HCT116 (cell line): Measurements from ENCODE around the gene BCS1L. TPM values are rescaled to one million over a fixed set of nuclear protein-coding genes. Genes with fewer than 3 reads are reported as not detected.

Experiments
- ATAC-seq: fragments of 200-7000 bp; cut with Tn5 transposase; 2 replicates; pipeline ENCODE4 v1.9.1; 2020; ENCODE audit warnings: mild to moderate bottlenecking, moderate library complexity
- BruUV-seq: library from RNA; stranded (reverse); fragments of 400-500 nt; replicated peaks from 2 replicates; lab custom pipeline; 2021; lab: Mats Ljungman, UMichigan
- CTCF ChIA-PET: fragments of 300-600 bp; sonication (Branson Sonifier 250); formaldehyde crosslinking; loops from one replicate; lab custom pipeline; 2021; ENCODE audit warnings: antibody characterized with exemption; lab: Charles Lee
- POLR2A ChIA-PET: fragments of 300-600, 350-600 bp; sonication (Branson Sonifier 250); formaldehyde crosslinking; loops from one replicate; lab custom pipeline; 2021; ENCODE audit warnings: antibody characterized with exemption; lab: Charles Lee
- RAD21 ChIA-PET, 2 experiments: fragments of 300-600 bp; sonication (Branson Sonifier 250); formaldehyde crosslinking; loops; one replicate each; lab custom pipeline; 2023; ENCODE audit warnings: low total read pairs in 2 of 2; ENCODE audit not compliant: uncharacterized antibody in 2 of 2, unreplicated experiment in 2 of 2, low non-redundant PET in 1 of 2; lab: Charles Lee
- DNase-seq: peaks from one replicate; pipeline ENCODE4 v3.0.0-alpha.2; 2010; ENCODE audit warnings: low read depth, low spot score
- H2AFZ ChIP-seq: fragments of 200-600 bp; shearing (Covaris generic), sonication (generic); 2 replicates; pipeline ENCODE4 v1.6.1; 2017; ENCODE audit warnings: low read depth, mixed run types, mixed read lengths, antibody characterized with exemption, low read length; ENCODE audit not compliant: poor library complexity, severe bottlenecking
- H3K27ac ChIP-seq: 2 replicates; pipeline ENCODE4 v1.5.1; 2012; ENCODE audit warnings: low read depth, low read length
- H3K27me3 ChIP-seq: fragments of 200-600 bp; sonication (generic); 2 replicates; pipeline ENCODE4 v1.6.1; 2016; ENCODE audit warnings: mixed run types, low read length, mixed read lengths; ENCODE audit not compliant: insufficient read depth
- H3K36me3 ChIP-seq, 2 experiments: fragments of 200-500 bp in 1 of 2; fragments of 200-600 bp in 1 of 2; sonication (Bioruptor generic) in 1 of 2; sonication (generic) in 1 of 2; 2 replicates each; pipeline versions ENCODE4 v1.5.1 to v1.6.1; 2014 to 2016; ENCODE audit warnings: low read length in 2 of 2, inconsistent platforms in 1 of 2, mixed read lengths in 1 of 2, mixed run types in 1 of 2; ENCODE audit not compliant: insufficient read depth in 2 of 2, control insufficient read depth in 1 of 2
- H3K4me1 ChIP-seq, 2 experiments: fragments of 200-600 bp in 1 of 2; sonication (generic) in 1 of 2; 2 replicates each; pipeline versions ENCODE4 v1.5.1 to v1.6.1; 2012 to 2017; ENCODE audit warnings: low read length in 2 of 2, inconsistent platforms in 1 of 2, mild to moderate bottlenecking in 1 of 2, mixed read lengths in 1 of 2, mixed run types in 1 of 2, moderate library complexity in 1 of 2; ENCODE audit not compliant: insufficient read depth in 2 of 2, control insufficient read depth in 1 of 2
- H3K4me2 ChIP-seq: fragments of 200-600 bp; sonication (generic); 2 replicates; pipeline ENCODE4 v1.6.1; 2017; ENCODE audit warnings: mixed run types, low read length, mixed read lengths
- H3K4me3 ChIP-seq, 2 experiments: fragments of 200-600 bp in 1 of 2; sonication (generic) in 1 of 2; replicated peaks in 1 of 2; 2 replicates each; pipeline ENCODE4 v1.5.1; 2011 to 2016; ENCODE audit warnings: low read length in 2 of 2, control low read depth in 1 of 2, low read depth in 1 of 2, mild to moderate bottlenecking in 1 of 2, mixed read lengths in 1 of 2, mixed run types in 1 of 2
- H3K79me2 ChIP-seq: fragments of 200-600 bp; sonication (generic); 2 replicates; pipeline ENCODE4 v1.6.1; 2017; ENCODE audit warnings: mild to moderate bottlenecking, mixed run types, low read length, moderate library complexity, mixed read lengths; ENCODE audit not compliant: insufficient read depth
- H3K9ac ChIP-seq: fragments of 200-600 bp; sonication (generic); 2 replicates; pipeline ENCODE4 v1.6.1; 2016; ENCODE audit warnings: low read length, mixed read lengths
- H3K9me2 ChIP-seq: fragments of 200-600 bp; sonication (generic), shearing (Covaris generic); 2 replicates; pipeline ENCODE4 v1.6.1; 2017; ENCODE audit warnings: mixed run types, mild to moderate bottlenecking, moderate library complexity; ENCODE audit not compliant: insufficient read depth
- H3K9me3 ChIP-seq, 2 experiments: fragments of 200-500 bp in 1 of 2; fragments of 200-600 bp in 1 of 2; sonication (Bioruptor generic) in 1 of 2; sonication (generic) in 1 of 2; 2 replicates each; pipeline ENCODE4 v1.6.1; 2014 to 2017; ENCODE audit warnings: low read length in 2 of 2, mixed read lengths in 2 of 2, inconsistent platforms in 1 of 2, low read depth in 1 of 2, mild to moderate bottlenecking in 1 of 2, mixed run types in 1 of 2, moderate library complexity in 1 of 2; ENCODE audit not compliant: control insufficient read depth in 1 of 2, insufficient read depth in 1 of 2
- H4K20me1 ChIP-seq: fragments of 200-600 bp; sonication (generic), shearing (Covaris generic); 2 replicates; pipeline ENCODE4 v1.6.1; 2017; ENCODE audit warnings: mixed run types, mild to moderate bottlenecking, moderate library complexity; ENCODE audit not compliant: insufficient read depth
- CTCF ChIP-seq, 3 experiments: fragments of 200-600 bp in 1 of 3; sonication (generic) in 1 of 3; IDR thresholded peaks in 2 of 3; conservative IDR thresholded peaks in 1 of 3; 2 replicates each; pipeline ENCODE4 v1.5.1; 2012 to 2017; ENCODE audit warnings: low read depth in 2 of 3, low read length in 2 of 3, antibody characterized with exemption in 1 of 3, borderline replicate concordance in 1 of 3, control low read depth in 1 of 3, mild to moderate bottlenecking in 1 of 3, mixed read lengths in 1 of 3, mixed run types in 1 of 3, moderate library complexity in 1 of 3; ENCODE audit not compliant: insufficient read depth in 1 of 3
- EGR1 ChIP-seq: IDR thresholded peaks from 2 replicates; pipeline ENCODE4 v1.6.1; 2012; ENCODE audit warnings: low read depth
- ELF1 ChIP-seq: IDR thresholded peaks from 2 replicates; pipeline ENCODE4 v1.6.1; 2012; ENCODE audit warnings: low read depth, borderline replicate concordance
- EZH2 ChIP-seq: fragments of 200-600 bp; sonication (generic); IDR thresholded peaks from 2 replicates; pipeline ENCODE4 v1.6.1; 2017; ENCODE audit warnings: antibody characterized with exemption, mixed run types
- JUND ChIP-seq: IDR thresholded peaks from 2 replicates; pipeline ENCODE4 v1.6.1; 2012
- MAX ChIP-seq: IDR thresholded peaks from 2 replicates; pipeline ENCODE4 v1.6.1; 2012
- SP1 ChIP-seq: IDR thresholded peaks from 2 replicates; pipeline ENCODE4 v1.6.1; 2012; ENCODE audit warnings: low read depth
- TCF7L2 ChIP-seq: IDR thresholded peaks from 2 replicates; pipeline ENCODE4 v1.7.0; 2011; ENCODE audit warnings: borderline replicate concordance, inconsistent platforms; ENCODE audit not compliant: insufficient read depth, insufficient read length; ENCODE audit errors: extremely low read depth
- ZFX ChIP-seq: fragments of 450-650 bp; IDR thresholded peaks from 2 replicates; pipeline ENCODE4 v1.6.1; 2017
- ZNF274 ChIP-seq: fragments of 200-500 bp; sonication (Bioruptor generic); IDR thresholded peaks from 2 replicates; pipeline ENCODE4 v1.6.1; 2014; ENCODE audit warnings: mild to moderate bottlenecking, low read depth, low read length, inconsistent platforms
- intact Hi-C: fragments of 100-400 bp; cut with micrococcal nuclease; formaldehyde crosslinking; loops from 2 replicates; pipeline ENCODE4 v1.10.0; 2022
- total RNA-seq: library from RNA; stranded (reverse); gene quantifications from one replicate; pipeline ENCODE4 v1.2.1, GENCODE V29; 2021; ENCODE audit not compliant: unreplicated experiment

BCS1L gene
- total RNA-seq, 1 experiment from 2014 or later, result 57.4 TPM

- TF ChIP-seq CTCF (IDR thresholded peaks at IDR 0.05 in 2 of 3, conservative IDR thresholded peaks at IDR 0.05 in 1 of 3; ENCODE audit: borderline replicate concordance in 1 of 3, insufficient read depth in 1 of 3, low read depth in 2 of 3, low read length in 2 of 3) (no peak), EZH2 (no peak), JUND (no peak), SP1 (no peak), ZFX (no peak), ELF1 (no peak), ZNF274 (no peak), EGR1 (no peak), MAX (no peak), TCF7L2 (no peak)
Measured at GRCh38 chr2:218642786-218643185, 16.7 kb upstream of the BCS1L start (continued).

GRCh38 chr2:218643751-218644310, 15.7 kb upstream of the BCS1L start:
- H3K27me3 ChIP-seq, result no peaks in the 10 kb centered on the region
- H3K4me3 ChIP-seq, result no peak overlapping the region
- no TSS peak for BruUV-seq
- no peaks in the 10 kb centered on the region for H3K4me1 ChIP-seq
- POLR2A ChIA-PET, result no interaction called here
- no peaks in the 10 kb centered on the region; the same call in 1 of the 2 replicates for H4K20me1 ChIP-seq
- no peak for ATAC-seq
- peaks cover 45 to 57% of the 10 kb centered on the region in 2 experiments for H3K36me3 ChIP-seq
- DNase-seq, result no peak
- intact Hi-C loops, result no loop called here
- H3K9me2 ChIP-seq, result no peaks in the 10 kb centered on the region
- TF ChIP-seq SP1 (no peak), JUND (no peak), EZH2 (no peak), CTCF (IDR thresholded peaks at IDR 0.05 in 2 of 3, conservative IDR thresholded peaks at IDR 0.05 in 1 of 3; ENCODE audit: borderline replicate concordance in 1 of 3, insufficient read depth in 1 of 3, low read depth in 2 of 3, low read length in 2 of 3) (no peak), ZFX (no peak)
- TF ChIP-seq, all 23 proteins: peak for 0
- CTCF ChIA-PET, result no interaction called here
- H3K4me2 ChIP-seq, result no peak overlapping the region
- H2AFZ ChIP-seq, result no peak overlapping the region
- H3K9ac ChIP-seq, result no peak overlapping the region
- RAD21 ChIA-PET, result no interaction called here
- no peaks in the 10 kb centered on the region for H3K9me3 ChIP-seq
- H3K79me2 ChIP-seq, result peaks cover 21% of the 10 kb centered on the region; the same call in 1 of the 2 replicates
- no peak overlapping the region for H3K27ac ChIP-seq
